Activated T-helper 17 cell treated with anti-CD3 and anti-CD28 coated beads, Interleukin-2, amount 50 U/mL, for 72 hours (primary cell): ENCODE results near the gene CPEB3. TPM values are rescaled to one million over a fixed set of nuclear protein-coding genes. Genes with fewer than 3 reads are reported as not detected.
"Not testable (repeated sequence)": the region's sequence is repeated elsewhere in the genome, so short reads cannot be mapped to it uniquely, and the experiment has no call there.

Experiments
- ATAC-seq: fragments of 150-1000 bp; cut with Tn5 transposase; replicated peaks from 2 replicates; pipeline ENCODE4 v1.10.0; 2021; ENCODE audit warnings: mild to moderate bottlenecking, moderate library complexity
- H3K27ac Mint-ChIP-seq: one replicate; pipeline ENCODE4 v1.8.0; 2022; ENCODE audit warnings: mixed read lengths
- H3K27me3 Mint-ChIP-seq: one replicate; pipeline ENCODE4 v1.8.0; 2022; ENCODE audit warnings: mixed read lengths
- H3K36me3 Mint-ChIP-seq: one replicate; pipeline ENCODE4 v1.8.0; 2022; ENCODE audit warnings: low read depth, mild to moderate bottlenecking, mixed read lengths
- H3K4me1 Mint-ChIP-seq: one replicate; pipeline ENCODE4 v1.8.0; 2022; ENCODE audit warnings: mixed read lengths
- H3K4me3 Mint-ChIP-seq: one replicate; pipeline ENCODE4 v1.8.0; 2022; ENCODE audit warnings: mild to moderate bottlenecking, mixed read lengths
- H3K9me3 Mint-ChIP-seq: one replicate; pipeline ENCODE4 v1.8.0; 2022; ENCODE audit warnings: mixed read lengths
- total RNA-seq, 2 donors: library from RNA; stranded (reverse); gene quantifications; one replicate each; pipeline ENCODE4 v1.2.3, GENCODE V29; 2022

Gene CPEB3
- total RNA-seq, 2 donors from 2014 or later = 2.1 to 2.9 TPM

DNA sequence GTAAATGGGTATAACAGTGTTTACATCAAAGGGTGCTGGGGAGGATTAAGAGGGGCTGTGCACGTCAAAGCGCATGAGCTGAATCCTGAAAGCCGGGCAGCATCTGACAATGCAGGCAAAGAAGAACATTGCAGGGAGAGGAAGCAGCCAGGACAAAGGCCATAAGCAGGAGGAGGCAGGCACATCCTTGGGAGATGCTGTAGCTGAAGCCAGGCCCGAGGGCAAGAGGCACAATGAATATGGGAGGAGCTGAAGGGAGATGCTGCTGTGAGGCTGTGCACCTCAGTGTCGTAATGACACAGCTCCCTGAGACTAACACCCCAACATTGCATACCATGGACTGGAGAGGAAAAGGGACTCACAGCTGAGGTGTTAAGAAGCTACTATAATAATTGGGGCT, 238.1 kb downstream of the CPEB3 start:
- Mint-ChIP-seq H3K4me3 (no peak overlapping the region), H3K27me3 (no peaks in the 10 kb centered on the region), H3K27ac (no peak overlapping the region), H3K4me1 (peaks cover 14% of the 10 kb centered on the region), H3K36me3 (no peaks in the 10 kb centered on the region), H3K9me3 (no peaks in the 10 kb centered on the region)
- ATAC-seq = no peak

DNA sequence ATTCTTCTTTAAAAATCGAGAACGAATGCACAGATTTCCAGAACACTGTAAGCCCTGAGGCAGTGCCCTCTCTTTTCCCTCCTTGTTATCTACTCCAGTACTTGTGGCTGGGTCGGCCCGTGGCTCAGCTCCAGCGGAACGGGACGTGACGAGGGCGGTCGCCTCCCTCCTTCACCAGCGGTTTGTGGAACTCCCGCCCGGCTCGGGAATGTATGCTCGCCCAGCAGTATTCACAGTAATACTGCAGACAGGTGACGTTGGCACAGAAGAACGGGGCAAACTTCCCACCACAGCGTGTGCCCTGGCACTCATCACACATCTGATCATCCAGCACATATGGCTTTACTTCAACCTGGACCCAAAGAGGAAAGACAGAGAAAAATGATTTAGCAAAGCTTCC, 238.8 kb downstream of the CPEB3 start:
- no peak for ATAC-seq
- Mint-ChIP-seq H3K36me3 (no peaks in the 10 kb centered on the region), H3K27me3 (no peaks in the 10 kb centered on the region), H3K9me3 (no peaks in the 10 kb centered on the region), H3K4me1 (peaks cover 16% of the 10 kb centered on the region), H3K27ac (no peak overlapping the region), H3K4me3 (no peak overlapping the region)

DNA sequence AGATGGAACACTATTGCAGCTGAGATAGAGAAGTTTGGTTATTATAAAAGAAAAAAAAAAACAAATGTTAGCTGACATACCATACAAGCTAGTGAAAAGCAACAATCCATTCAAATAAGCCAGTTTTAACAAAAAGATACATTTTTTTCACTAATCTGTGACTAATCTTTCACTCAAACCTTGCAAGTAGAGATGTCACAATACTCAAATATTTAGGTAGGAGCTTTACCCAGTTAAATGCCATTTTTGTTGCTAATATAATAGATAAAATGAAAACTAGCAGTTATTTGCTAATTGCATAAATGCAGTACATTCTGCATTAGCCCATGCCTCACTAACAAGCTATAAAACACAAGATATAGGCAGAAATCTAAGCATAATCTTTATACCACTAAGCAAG, 243.7 kb downstream of the CPEB3 start:
- H3K27ac Mint-ChIP-seq = no peak overlapping the region
- no peaks in the 10 kb centered on the region for H3K9me3 Mint-ChIP-seq
- H3K27me3 Mint-ChIP-seq = no peaks in the 10 kb centered on the region
- peaks cover 10% of the 10 kb centered on the region for H3K4me1 Mint-ChIP-seq
- H3K36me3 Mint-ChIP-seq = no peaks in the 10 kb centered on the region
- no peak for ATAC-seq
- no peak overlapping the region for H3K4me3 Mint-ChIP-seq

DNA sequence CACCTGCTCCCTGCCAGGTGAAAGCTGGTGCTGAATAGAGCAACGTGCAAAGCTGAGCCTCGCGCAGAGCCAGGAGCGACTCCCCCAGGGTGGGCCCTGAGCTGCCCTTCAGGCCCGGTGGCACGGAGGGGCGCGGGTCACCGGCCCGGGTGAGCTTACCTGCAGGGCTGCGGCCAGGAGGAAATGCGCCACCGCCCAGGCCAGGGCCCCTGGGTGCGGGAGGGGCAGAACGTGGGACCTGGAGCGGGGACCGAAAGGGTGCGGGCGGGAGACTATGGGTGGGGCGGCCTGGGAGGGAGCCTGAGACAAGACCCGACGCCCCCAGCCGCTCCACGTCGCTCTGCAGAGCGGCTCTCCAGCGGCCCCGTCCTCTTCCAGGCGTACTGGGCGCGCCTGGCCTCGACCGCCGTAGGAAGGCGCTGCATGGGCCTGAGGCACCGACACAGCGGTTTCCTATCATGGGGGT, 245.2 kb downstream of the CPEB3 start:
- no peaks in the 10 kb centered on the region for H3K9me3 Mint-ChIP-seq
- H3K36me3 Mint-ChIP-seq = no peaks in the 10 kb centered on the region
- no peak for ATAC-seq
- H3K27ac Mint-ChIP-seq = no peak overlapping the region
- peaks cover 10% of the 10 kb centered on the region for H3K4me1 Mint-ChIP-seq
- no peaks in the 10 kb centered on the region for H3K27me3 Mint-ChIP-seq
- no peak overlapping the region for H3K4me3 Mint-ChIP-seq

DNA sequence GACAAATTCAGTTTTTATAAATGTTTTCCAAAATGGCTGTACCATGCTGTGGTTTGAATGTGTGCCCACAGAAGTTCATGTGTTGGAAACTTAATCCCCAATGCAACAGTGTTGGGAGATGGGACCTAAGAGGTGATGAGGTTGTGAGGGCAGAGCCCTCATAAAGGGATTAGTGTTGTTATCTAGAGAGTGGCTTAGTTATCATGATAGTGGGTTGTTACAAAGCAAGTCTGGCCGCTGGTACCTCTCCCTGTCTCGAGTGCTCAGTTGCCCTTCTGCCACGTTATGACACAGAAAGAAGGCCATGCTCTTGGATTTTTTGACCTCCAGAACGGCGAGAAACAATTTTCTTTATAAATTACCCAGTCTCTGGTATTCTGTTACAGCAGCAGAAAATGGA, 248.3 kb downstream of the CPEB3 start:
- no peaks in the 10 kb centered on the region for H3K27me3 Mint-ChIP-seq
- no peaks in the 10 kb centered on the region for H3K9me3 Mint-ChIP-seq
- no peak overlapping the region for H3K4me3 Mint-ChIP-seq
- no peak for ATAC-seq
- no peaks in the 10 kb centered on the region for H3K36me3 Mint-ChIP-seq
- H3K4me1 Mint-ChIP-seq = peaks cover under 1% of the 10 kb centered on the region
- H3K27ac Mint-ChIP-seq = no peak overlapping the region

DNA sequence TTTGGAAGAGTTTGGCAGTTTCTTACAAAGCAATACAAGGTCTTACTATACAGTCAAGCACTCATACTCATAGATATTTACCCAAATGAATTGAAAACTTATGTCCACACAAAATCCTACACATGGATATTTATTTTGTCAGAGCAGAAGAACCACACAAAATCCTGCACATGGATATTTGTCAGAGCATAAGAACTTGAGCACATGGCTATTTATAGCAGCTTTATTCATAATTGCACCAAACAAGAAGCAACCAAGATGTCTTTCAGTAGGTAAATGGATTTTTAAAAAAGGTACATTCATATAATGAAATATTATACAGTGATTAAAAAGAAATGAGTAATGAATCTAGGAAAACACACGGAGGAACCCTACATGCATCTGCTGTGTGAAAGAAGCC, 251.9 kb downstream of the CPEB3 start:
- Mint-ChIP-seq H3K27me3 (no peaks in the 10 kb centered on the region), H3K9me3 (no peaks in the 10 kb centered on the region), H3K4me1 (no peaks in the 10 kb centered on the region), H3K4me3 (no peak overlapping the region), H3K27ac (no peak overlapping the region), H3K36me3 (peaks cover 9% of the 10 kb centered on the region)
- no peak for ATAC-seq

DNA sequence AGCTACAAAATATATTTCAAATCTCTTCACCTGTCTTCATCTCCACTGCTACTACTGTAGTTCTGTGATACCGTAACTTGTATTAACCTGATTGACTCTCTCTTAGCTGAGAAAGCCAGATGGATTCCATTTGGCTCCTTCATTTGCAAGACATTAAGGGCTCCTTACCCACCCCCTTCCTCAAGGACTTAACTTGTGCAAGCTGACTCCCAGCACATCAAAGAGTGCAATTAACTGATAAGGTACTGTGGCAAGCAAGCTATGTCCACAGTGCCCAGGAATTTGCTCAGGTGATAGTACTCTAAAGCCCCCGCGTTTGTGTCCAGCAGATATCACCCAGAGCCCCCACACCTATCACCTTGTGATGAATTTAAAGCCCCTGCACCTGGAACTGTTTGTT, 257.8 kb downstream of the CPEB3 start:
- H3K4me1 Mint-ChIP-seq, ATAC-seq, H3K4me3 Mint-ChIP-seq, H3K27me3 Mint-ChIP-seq, H3K27ac Mint-ChIP-seq, H3K9me3 Mint-ChIP-seq: not testable (repeated sequence)
- H3K36me3 Mint-ChIP-seq = peaks cover 66% of the 10 kb centered on the region

DNA sequence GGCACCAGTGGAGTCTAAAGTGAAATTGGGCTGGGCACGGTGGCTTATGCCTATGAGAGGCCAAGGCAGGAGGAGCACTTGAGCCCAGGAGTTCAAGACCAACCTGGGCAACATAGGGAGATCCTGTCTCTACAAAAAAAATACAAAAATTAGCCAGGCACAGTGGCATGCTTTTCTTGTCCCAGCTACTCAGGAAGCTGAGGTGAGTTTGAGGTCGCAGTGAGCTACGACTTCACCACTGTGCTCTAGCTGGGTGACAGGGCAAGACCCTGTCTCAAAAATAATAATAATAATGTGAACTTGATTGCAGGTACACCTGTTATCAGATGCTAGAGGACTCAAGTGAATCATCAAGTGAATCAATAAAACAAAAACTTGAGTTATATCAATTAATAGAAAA, 259.3 kb downstream of the CPEB3 start:
- Mint-ChIP-seq H3K36me3 (peaks cover 81% of the 10 kb centered on the region), H3K4me1 (no peaks in the 10 kb centered on the region), H3K9me3 (no peaks in the 10 kb centered on the region), H3K27ac (no peak overlapping the region), H3K4me3 (no peak overlapping the region), H3K27me3 (no peaks in the 10 kb centered on the region)
- ATAC-seq = no peak

DNA sequence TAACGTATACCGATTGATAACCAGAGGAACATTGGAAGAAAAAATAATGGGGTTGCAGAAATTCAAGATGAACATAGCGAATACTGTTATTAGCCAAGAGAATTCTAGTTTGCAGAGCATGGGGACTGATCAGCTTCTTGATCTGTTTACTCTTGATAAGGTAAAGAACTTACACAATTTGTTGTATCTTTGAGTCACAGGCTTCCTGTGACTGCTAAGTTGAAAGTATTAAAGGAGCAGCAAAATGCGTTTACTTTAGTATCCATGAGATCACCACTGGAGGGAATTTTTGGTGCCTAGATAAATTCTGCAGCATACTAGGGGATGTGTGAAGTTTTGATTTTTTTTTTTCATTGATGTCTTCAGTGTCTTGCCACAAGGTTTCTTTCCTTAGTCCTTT, 263.7 kb downstream of the CPEB3 start:
- Mint-ChIP-seq H3K27ac (peak overlapping the region; percentile 1), H3K36me3 (peaks cover 98% of the 10 kb centered on the region), H3K4me3 (no peak overlapping the region), H3K27me3 (no peaks in the 10 kb centered on the region), H3K9me3 (no peaks in the 10 kb centered on the region), H3K4me1 (no peaks in the 10 kb centered on the region)
- ATAC-seq = no peak

DNA sequence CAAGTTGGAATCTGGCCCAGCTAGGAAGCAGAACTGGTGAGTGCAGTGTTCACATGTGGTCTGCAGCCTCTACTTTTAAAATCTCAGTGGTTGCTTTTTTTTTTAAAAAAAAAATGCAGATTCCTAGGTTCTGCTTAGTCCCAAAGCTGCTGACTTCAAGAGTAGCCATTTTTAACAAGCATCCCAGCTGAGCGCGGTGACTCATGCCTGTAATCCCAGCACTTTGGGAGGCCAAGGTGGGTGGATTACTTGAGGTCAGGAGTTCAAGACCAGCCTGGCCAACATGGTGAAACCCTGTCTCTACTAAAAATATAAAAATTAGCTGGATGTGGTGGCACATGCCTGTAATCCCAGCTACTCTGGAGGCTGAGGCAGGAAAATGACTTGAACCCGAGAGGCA, 265.5 kb downstream of the CPEB3 start:
- not testable (repeated sequence) for ATAC-seq, H3K27me3 Mint-ChIP-seq, H3K27ac Mint-ChIP-seq

DNA sequence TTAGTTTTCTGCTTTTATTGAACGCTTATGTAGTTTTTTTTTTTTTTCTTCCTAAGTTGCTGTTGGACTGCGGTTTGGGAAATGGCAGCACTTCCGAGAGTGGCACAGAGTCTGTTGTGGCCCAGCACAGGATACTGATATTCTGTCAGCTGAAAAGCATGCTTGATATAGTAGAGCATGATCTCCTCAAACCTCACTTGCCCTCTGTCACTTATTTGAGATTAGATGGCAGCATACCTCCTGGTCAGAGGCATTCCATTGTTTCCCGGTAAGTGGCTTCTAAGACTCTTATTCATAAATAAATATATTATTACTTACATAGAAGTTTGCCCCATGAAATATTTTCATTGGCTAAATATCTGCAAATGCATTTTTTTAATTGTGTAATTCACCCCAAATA, 266.2 kb downstream of the CPEB3 start:
- no peaks in the 10 kb centered on the region for H3K4me1 Mint-ChIP-seq
- peaks cover 98% of the 10 kb centered on the region for H3K36me3 Mint-ChIP-seq

More for the DNA sequence above, 265.5 kb downstream of the CPEB3 start:
- not testable (repeated sequence) for H3K4me1 Mint-ChIP-seq, H3K4me3 Mint-ChIP-seq, H3K9me3 Mint-ChIP-seq
- peaks cover 98% of the 10 kb centered on the region for H3K36me3 Mint-ChIP-seq

DNA sequence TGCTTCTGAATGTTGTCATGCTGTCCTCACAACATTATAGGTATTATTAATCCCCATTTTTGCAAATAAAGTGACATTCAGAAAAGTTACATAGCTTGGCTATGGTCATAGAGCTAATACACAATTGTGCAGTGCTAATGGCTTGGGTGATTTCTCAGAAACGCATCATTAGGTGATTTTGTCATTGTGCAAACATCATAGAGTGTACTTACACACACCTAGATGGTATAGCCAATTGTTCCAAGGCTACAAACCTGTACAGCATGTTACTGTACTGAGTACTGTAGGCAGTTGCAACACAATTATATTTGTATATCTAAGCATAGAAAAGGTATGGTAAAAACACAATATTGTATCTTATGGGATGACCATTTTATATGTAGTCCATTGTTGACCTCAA, 276.3 kb downstream of the CPEB3 start:
- H3K9me3 Mint-ChIP-seq = no peaks in the 10 kb centered on the region
- ATAC-seq = no peak
- H3K4me1 Mint-ChIP-seq = peaks cover 9% of the 10 kb centered on the region
- no peaks in the 10 kb centered on the region for H3K27me3 Mint-ChIP-seq
- H3K27ac Mint-ChIP-seq = no peak overlapping the region
- peaks cover 95% of the 10 kb centered on the region for H3K36me3 Mint-ChIP-seq
- H3K4me3 Mint-ChIP-seq = no peak overlapping the region

More for the DNA sequence above, 266.2 kb downstream of the CPEB3 start:
- Mint-ChIP-seq H3K4me3 (no peak overlapping the region), H3K27me3 (no peaks in the 10 kb centered on the region), H3K9me3 (no peaks in the 10 kb centered on the region), H3K27ac (no peak overlapping the region)
- ATAC-seq = no peak

DNA sequence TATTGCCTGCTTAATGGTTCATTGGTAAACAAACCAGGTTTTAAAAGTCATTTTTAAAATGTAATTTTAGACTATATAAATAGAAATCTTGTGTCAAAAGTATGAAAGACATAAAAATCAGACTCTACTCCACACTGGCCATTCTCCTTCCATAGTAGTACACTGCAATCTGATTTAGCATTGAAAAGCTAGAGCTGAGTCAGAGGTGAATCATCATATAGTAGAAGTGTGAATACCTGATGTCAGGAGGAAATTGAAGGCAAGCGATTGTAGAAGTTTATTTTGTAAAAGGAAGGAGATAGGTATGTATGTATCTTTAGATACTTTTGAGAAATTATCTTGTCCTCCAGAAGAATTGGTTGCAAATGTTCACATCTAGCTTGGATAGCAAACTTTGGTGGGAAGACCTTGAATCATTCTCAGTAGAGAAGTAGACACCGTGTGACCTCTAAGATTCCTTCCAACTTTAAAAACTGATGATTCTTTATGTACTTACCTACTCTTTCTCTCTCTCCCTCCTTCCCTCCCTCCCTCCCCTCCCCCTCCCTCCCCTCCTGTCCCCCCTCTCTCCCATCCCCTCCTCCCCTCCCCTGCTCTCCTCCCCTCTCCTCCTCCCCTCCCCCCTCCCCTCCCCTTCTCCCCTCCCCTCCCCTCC, 279.2 kb downstream of the CPEB3 start:
- Mint-ChIP-seq H3K27ac (no peak overlapping the region), H3K9me3 (no peaks in the 10 kb centered on the region), H3K36me3 (peaks cover 93% of the 10 kb centered on the region), H3K4me3 (no peak overlapping the region), H3K27me3 (no peaks in the 10 kb centered on the region), H3K4me1 (peaks cover 5% of the 10 kb centered on the region)
- ATAC-seq = peak; percentile 97

DNA sequence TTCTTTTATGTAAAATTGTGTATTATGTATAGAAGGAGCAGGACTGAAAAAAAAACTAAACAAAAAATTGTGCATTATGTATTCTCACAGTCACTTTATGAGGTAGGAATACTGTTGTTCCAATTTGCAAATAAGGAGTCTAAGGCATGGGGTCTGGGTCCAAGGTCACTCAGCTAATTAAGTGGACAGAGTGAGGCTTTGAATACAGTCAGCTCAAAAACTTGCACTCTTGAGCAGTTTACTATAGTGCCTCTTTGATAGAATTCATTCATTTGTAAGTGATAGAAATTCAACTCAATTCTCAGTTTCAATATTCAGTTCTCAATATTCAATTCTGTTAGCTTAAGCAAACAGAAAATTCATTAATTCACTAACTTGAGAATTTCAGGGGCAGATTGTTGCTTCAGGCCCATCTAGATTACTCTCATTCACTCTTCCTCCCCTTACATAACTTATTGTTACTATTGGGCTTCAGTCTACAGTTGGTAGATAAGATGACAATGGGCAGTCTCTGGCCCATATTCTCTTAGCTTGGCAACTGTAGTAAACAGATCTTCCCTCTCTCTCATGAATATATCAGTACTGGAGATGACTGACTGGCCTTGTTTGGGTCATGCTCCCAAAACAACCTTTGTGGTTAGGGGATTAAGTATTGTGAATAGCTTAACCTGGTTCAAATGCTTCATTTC, 280.7 kb downstream of the CPEB3 start:
- ATAC-seq = no peak
- H3K4me1 Mint-ChIP-seq = peaks cover 5% of the 10 kb centered on the region
- H3K4me3 Mint-ChIP-seq = no peak overlapping the region
- H3K27ac Mint-ChIP-seq = no peak overlapping the region
- H3K27me3 Mint-ChIP-seq = no peaks in the 10 kb centered on the region
- H3K36me3 Mint-ChIP-seq = peaks cover 93% of the 10 kb centered on the region
- no peaks in the 10 kb centered on the region for H3K9me3 Mint-ChIP-seq

DNA sequence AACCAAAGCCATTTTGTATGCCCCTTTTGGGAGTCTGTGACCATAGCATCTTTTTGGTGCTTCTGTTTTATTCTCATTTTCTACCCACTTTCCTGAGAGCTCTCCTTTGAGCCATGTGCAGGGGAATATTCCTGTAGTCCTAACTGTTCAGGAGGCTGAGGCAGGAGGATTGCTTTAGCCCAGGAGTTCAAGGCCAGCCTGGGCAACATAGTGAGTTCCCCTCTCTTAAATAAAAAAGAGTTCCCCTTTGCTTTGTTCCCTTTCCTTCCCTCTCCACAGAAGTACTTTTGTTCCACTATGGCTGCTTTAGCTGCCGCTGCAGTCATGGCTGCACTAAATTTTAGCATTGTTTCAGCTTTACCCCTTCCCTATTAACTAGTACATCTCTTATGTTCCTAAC, 281.4 kb downstream of the CPEB3 start:
- H3K4me1 Mint-ChIP-seq = peaks cover 5% of the 10 kb centered on the region
- ATAC-seq = no peak
- no peaks in the 10 kb centered on the region for H3K27me3 Mint-ChIP-seq
- H3K4me3 Mint-ChIP-seq = no peak overlapping the region
- no peaks in the 10 kb centered on the region for H3K9me3 Mint-ChIP-seq
- no peak overlapping the region for H3K27ac Mint-ChIP-seq
- peaks cover 93% of the 10 kb centered on the region for H3K36me3 Mint-ChIP-seq
